ENCODE data around the gene ROBO1.

- TF ChIP-seq, protein P1, sequence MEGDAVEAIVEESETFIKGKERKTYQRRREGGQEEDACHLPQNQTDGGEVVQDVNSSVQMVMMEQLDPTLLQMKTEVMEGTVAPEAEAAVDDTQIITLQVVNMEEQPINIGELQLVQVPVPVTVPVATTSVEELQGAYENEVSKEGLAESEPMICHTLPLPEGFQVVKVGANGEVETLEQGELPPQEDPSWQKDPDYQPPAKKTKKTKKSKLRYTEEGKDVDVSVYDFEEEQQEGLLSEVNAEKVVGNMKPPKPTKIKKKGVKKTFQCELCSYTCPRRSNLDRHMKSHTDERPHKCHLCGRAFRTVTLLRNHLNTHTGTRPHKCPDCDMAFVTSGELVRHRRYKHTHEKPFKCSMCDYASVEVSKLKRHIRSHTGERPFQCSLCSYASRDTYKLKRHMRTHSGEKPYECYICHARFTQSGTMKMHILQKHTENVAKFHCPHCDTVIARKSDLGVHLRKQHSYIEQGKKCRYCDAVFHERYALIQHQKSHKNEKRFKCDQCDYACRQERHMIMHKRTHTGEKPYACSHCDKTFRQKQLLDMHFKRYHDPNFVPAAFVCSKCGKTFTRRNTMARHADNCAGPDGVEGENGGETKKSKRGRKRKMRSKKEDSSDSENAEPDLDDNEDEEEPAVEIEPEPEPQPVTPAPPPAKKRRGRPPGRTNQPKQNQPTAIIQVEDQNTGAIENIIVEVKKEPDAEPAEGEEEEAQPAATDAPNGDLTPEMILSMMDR (IDR thresholded peaks at IDR 0.05; ENCODE audit: insufficient read depth, low read depth, low read length), result no peak
- TF ChIP-seq EZH2 (IDR thresholded peaks at IDR 0.05; ENCODE audit: insufficient read depth, low read length), result no peak
These were observed 1006.7 kb downstream of the ROBO1 start for GRCh38 chr3:78761126-78761525.
